Measurements from ENCODE around the gene ZAP70. TPM values are rescaled to one million over a fixed set of nuclear protein-coding genes. Genes with fewer than 3 reads are reported as not detected.

The ZAP70 gene
- total RNA-seq, 1 experiment from 2014 or later, result not detected

DNA sequence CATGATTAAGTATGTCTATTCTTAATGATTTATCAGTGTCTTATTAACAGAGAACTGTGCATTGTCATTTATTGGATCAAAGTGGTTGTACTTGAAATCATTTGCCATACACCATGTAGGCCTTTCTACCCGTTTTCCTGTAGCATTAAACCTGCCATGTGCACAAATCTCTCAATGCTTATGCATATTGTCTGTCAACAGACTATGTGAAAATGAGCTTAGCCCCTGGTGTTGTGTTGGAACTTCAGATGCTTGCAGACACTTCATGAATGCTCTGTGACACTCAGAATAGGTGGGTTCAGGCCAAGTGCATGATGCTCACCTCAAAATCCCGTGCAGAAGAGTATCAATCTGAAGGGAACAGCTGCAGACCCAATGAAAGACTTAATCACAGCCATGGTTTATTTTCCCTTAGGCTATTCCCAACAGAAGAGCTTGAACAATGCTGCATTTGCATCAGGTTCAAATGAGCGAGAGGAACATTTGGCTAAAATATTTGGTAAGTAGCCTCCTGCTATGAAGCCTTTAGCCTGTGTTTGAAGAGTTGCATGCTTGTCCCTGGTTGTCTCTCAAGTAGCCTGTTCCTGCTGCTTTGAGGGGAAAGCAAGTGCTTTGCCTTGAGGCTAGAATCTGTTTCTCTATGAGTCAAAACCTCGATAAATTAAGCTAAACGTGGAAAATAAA, 37.8 kb upstream of the ZAP70 start:
- no peaks in the 10 kb centered on the region for H3K9me2 ChIP-seq (ENCODE audit: insufficient read depth)
- H3K4me1 ChIP-seq (replicated peaks; ENCODE audit: insufficient read depth), result no peaks in the 10 kb centered on the region
- DNase-seq, result no peak
- H2AFZ ChIP-seq, result no peak overlapping the region
- no TSS peak for BruUV-seq (replicated peaks)
- intact Hi-C loops (cut with micrococcal nuclease; ENCODE audit: unreplicated experiment), result no loop called here
- no peaks in the 10 kb centered on the region for H3F3A ChIP-seq (ENCODE audit: insufficient read depth, low read depth)
- no peak overlapping the region for H3K4me3 ChIP-seq
- no peaks in the 10 kb centered on the region for H3K27me3 ChIP-seq (ENCODE audit: insufficient read depth, low read depth)
- no peaks in the 10 kb centered on the region for H3K36me3 ChIP-seq (ENCODE audit: low read depth)
- ChIA-PET POLR2A (ENCODE audit: unreplicated experiment) (no interaction called here), CTCF (interaction anchor here (1.3 kb wide), 1 partner anchor 328 kb away, joined by 12 read pairs; no protein-coding TSS in a partner anchor)
- no peaks in the 10 kb centered on the region for H3K79me2 ChIP-seq (ENCODE audit: low read depth)
- TF ChIP-seq, protein P1, sequence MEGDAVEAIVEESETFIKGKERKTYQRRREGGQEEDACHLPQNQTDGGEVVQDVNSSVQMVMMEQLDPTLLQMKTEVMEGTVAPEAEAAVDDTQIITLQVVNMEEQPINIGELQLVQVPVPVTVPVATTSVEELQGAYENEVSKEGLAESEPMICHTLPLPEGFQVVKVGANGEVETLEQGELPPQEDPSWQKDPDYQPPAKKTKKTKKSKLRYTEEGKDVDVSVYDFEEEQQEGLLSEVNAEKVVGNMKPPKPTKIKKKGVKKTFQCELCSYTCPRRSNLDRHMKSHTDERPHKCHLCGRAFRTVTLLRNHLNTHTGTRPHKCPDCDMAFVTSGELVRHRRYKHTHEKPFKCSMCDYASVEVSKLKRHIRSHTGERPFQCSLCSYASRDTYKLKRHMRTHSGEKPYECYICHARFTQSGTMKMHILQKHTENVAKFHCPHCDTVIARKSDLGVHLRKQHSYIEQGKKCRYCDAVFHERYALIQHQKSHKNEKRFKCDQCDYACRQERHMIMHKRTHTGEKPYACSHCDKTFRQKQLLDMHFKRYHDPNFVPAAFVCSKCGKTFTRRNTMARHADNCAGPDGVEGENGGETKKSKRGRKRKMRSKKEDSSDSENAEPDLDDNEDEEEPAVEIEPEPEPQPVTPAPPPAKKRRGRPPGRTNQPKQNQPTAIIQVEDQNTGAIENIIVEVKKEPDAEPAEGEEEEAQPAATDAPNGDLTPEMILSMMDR (conservative IDR thresholded peaks at IDR 0.05), result no peak
- no peak for TF ChIP-seq EZH2 (IDR thresholded peaks at IDR 0.05; ENCODE audit: low read depth)
- 0 out of 2 replicates have a peak, but pooled peaks cover 8% of the 10 kb centered on the region for H3K9me3 ChIP-seq (ENCODE audit: insufficient read depth, low read depth)
- no peak overlapping the region for H3K4me2 ChIP-seq
- no peaks in the 10 kb centered on the region for H4K20me1 ChIP-seq (ENCODE audit: insufficient read depth)
- no peak overlapping the region for H3K27ac ChIP-seq

DNA sequence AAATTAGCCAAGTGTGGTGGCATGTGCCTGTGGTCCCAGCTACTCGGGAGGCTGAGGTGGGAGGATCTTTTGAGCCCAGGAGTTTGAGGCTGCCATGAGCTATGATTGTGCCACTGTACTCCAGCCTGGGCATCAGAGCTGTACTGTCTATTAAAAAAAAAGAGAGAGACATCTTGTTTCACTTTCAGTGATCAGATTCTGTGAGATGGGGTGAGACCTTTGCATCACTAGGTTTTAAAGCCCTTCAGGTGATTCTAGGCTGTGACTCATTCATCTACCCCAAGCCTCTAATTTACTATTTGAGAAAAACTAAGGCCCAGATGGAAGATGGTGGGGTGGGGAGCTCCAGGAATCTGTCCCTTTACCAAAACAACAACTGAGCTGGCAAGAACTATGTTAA, 36.8 kb upstream of the ZAP70 start:
- H3K4me3 ChIP-seq, result no peak overlapping the region
- TF ChIP-seq EZH2 (IDR thresholded peaks at IDR 0.05; ENCODE audit: low read depth), result no peak
- TF ChIP-seq, protein P1 (conservative IDR thresholded peaks at IDR 0.05), result no peak
- intact Hi-C loops (cut with micrococcal nuclease; ENCODE audit: unreplicated experiment), result no loop called here
- no TSS peak for BruUV-seq (replicated peaks)
- H3K36me3 ChIP-seq (ENCODE audit: low read depth), result no peaks in the 10 kb centered on the region
- H3K4me1 ChIP-seq (replicated peaks; ENCODE audit: insufficient read depth), result no peaks in the 10 kb centered on the region
- no peaks in the 10 kb centered on the region for H3F3A ChIP-seq (ENCODE audit: insufficient read depth, low read depth)
- ChIA-PET POLR2A (ENCODE audit: unreplicated experiment) (no interaction called here), CTCF (interaction anchor here (1.3 kb wide), 1 partner anchor 329 kb away, joined by 12 read pairs; no protein-coding TSS in a partner anchor)
- H3K27me3 ChIP-seq (ENCODE audit: insufficient read depth, low read depth), result no peaks in the 10 kb centered on the region
- H3K79me2 ChIP-seq (ENCODE audit: low read depth), result no peaks in the 10 kb centered on the region
- no peak overlapping the region for H3K4me2 ChIP-seq
- H2AFZ ChIP-seq, result no peak overlapping the region
- peaks cover 9% of the 10 kb centered on the region; the same call in 1 of the 2 replicates for H3K9me3 ChIP-seq (ENCODE audit: insufficient read depth, low read depth)
- H4K20me1 ChIP-seq (ENCODE audit: insufficient read depth), result no peaks in the 10 kb centered on the region
- no peak for DNase-seq
- no peak overlapping the region for H3K27ac ChIP-seq
- no peaks in the 10 kb centered on the region for H3K9me2 ChIP-seq (ENCODE audit: insufficient read depth)

DNA sequence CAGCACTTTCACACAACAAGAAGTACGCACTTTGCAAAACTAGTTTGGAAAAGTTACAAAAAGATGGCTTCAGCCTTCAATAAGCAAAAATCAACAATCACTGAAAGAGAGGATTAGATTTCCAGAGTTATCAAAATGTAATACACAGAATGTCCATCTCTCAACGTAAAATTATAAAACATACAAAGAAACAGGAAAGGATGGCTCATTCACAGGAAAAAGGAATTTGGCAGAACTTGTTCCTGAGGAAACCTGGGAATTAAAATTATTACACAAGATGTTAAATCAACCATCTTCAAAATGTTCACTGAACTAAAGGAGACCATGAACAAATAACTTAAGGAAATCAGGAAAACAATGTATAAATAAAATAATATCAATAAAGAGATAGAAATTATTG, 35.9 kb upstream of the ZAP70 start:
- Histone ChIP-seq H3F3A (ENCODE audit: insufficient read depth, low read depth) (no peaks in the 10 kb centered on the region), H3K9me3 (ENCODE audit: insufficient read depth, low read depth) (peaks cover 9% of the 10 kb centered on the region; the same call in 1 of the 2 replicates), H3K79me2 (ENCODE audit: low read depth) (no peaks in the 10 kb centered on the region), H3K4me3 (no peak overlapping the region), H3K4me1 (replicated peaks; ENCODE audit: insufficient read depth) (no peaks in the 10 kb centered on the region), H3K9me2 (ENCODE audit: insufficient read depth) (no peaks in the 10 kb centered on the region), H2AFZ (no peak overlapping the region), H3K36me3 (ENCODE audit: low read depth) (no peaks in the 10 kb centered on the region), H3K27ac (no peak overlapping the region), H3K27me3 (ENCODE audit: insufficient read depth, low read depth) (no peaks in the 10 kb centered on the region), H3K4me2 (no peak overlapping the region), H4K20me1 (ENCODE audit: insufficient read depth) (no peaks in the 10 kb centered on the region)
- intact Hi-C loops (cut with micrococcal nuclease; ENCODE audit: unreplicated experiment), result no loop called here
- ChIA-PET POLR2A (ENCODE audit: unreplicated experiment) (no interaction called here), CTCF (no interaction called here)
- DNase-seq, result no peak
- TF ChIP-seq, protein P1 (conservative IDR thresholded peaks at IDR 0.05), result no peak
- TF ChIP-seq EZH2 (IDR thresholded peaks at IDR 0.05; ENCODE audit: low read depth), result no peak
- no TSS peak for BruUV-seq (replicated peaks)
